ENCODE data around the gene KCNIP4.

KCNIP4 gene

DNA sequence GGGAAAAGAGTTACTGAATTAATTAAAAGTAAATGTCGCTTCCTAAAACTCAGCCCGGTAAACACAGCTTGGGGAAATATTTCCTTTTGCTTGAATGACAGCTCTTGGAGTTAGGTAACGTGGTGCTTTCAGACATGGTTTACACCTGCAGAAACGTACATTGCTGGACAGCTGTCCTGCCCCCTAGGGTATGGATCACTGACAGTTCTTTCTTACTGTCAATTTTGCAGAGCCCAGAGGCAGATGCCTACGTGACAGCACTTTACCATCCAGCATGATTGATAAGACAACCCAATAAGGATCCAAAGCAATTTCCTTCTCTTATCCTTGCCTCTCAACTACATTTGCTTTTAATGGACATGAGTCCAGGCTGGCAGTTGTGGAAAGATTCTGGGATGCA lies 913.8 kb downstream of the KCNIP4 start:
- no peaks in the 10 kb centered on the region for H3K79me2 ChIP-seq (ENCODE audit: insufficient read depth, low read depth)
- no peak overlapping the region for H3K9ac ChIP-seq
- H4K20me1 ChIP-seq (ENCODE audit: insufficient read depth) = no peaks in the 10 kb centered on the region
- H3K4me1 ChIP-seq (ENCODE audit: low read depth, poor library complexity, severe bottlenecking) = no peaks in the 10 kb centered on the region
- TF ChIP-seq, protein P1, sequence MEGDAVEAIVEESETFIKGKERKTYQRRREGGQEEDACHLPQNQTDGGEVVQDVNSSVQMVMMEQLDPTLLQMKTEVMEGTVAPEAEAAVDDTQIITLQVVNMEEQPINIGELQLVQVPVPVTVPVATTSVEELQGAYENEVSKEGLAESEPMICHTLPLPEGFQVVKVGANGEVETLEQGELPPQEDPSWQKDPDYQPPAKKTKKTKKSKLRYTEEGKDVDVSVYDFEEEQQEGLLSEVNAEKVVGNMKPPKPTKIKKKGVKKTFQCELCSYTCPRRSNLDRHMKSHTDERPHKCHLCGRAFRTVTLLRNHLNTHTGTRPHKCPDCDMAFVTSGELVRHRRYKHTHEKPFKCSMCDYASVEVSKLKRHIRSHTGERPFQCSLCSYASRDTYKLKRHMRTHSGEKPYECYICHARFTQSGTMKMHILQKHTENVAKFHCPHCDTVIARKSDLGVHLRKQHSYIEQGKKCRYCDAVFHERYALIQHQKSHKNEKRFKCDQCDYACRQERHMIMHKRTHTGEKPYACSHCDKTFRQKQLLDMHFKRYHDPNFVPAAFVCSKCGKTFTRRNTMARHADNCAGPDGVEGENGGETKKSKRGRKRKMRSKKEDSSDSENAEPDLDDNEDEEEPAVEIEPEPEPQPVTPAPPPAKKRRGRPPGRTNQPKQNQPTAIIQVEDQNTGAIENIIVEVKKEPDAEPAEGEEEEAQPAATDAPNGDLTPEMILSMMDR (conservative IDR thresholded peaks at IDR 0.05; ENCODE audit: low read depth, low read length) = no peak
- no peaks in the 10 kb centered on the region for H3K27me3 ChIP-seq (ENCODE audit: insufficient read depth, low read depth)
- no peak overlapping the region for H3K4me3 ChIP-seq (IDR thresholded peaks at IDR 0.05; ENCODE audit: insufficient read depth, low read depth, low read length)
- no peaks in the 10 kb centered on the region for H3K36me3 ChIP-seq (ENCODE audit: insufficient read depth)
- no peak overlapping the region for H3K27ac ChIP-seq
- no peak overlapping the region for H3K4me2 ChIP-seq
- H2AFZ ChIP-seq (ENCODE audit: low read depth) = no peak overlapping the region

DNA sequence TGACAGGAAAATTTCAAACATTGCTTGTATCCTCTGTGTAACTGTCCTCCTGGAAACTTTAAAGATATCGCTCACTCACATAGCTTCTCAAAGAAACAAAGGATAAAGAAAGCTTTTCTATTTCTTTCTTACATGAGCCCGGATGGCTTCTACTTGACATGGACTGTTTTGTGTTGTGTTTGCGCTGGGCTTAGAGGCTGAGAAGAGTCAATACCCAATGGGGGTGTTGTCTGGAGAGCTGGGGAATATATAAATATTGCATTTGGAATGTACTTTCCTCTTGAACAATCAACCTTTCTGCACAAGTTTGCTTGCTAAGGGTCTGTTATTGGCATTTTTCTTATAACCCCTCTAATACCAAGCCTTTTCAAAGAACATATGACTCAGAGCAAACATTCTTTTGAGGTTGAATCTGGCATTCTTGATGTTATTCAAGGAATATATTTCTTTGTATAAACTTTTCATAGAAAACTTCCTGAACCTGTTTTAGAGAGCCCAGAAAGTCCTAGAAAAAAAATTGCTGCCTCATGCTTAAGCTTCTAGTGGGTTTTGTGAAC lies 916.4 kb downstream of the KCNIP4 start:
- TF ChIP-seq, protein P1 (conservative IDR thresholded peaks at IDR 0.05; ENCODE audit: low read depth, low read length) = no peak
- Histone ChIP-seq H3K4me1 (ENCODE audit: low read depth, poor library complexity, severe bottlenecking) (no peaks in the 10 kb centered on the region), H3K4me3 (IDR thresholded peaks at IDR 0.05; ENCODE audit: insufficient read depth, low read depth, low read length) (no peak overlapping the region), H3K27ac (no peak overlapping the region), H3K9ac (no peak overlapping the region), H4K20me1 (ENCODE audit: insufficient read depth) (no peaks in the 10 kb centered on the region), H3K27me3 (ENCODE audit: insufficient read depth, low read depth) (no peaks in the 10 kb centered on the region), H3K4me2 (no peak overlapping the region), H2AFZ (ENCODE audit: low read depth) (no peak overlapping the region), H3K79me2 (ENCODE audit: insufficient read depth, low read depth) (no peaks in the 10 kb centered on the region), H3K36me3 (ENCODE audit: insufficient read depth) (no peaks in the 10 kb centered on the region)

DNA sequence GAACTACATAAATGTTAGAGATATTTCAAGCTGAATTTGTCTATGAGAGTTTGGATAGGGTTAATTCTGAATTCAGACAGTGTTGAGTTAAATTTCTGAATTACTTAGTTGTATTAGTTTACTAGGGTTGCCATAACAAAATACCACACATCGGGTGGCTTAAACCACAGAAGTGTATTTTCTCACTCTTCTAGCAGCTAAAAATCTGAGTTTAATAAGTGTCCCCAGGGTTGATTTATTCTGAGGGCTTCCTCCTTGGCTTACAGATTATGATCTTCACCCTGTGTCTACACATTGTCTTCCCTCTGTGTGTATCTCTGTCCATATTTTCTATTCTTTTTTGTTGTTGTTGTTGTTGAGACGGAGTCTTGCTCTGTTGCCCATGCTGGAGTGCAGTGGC lies 929.8 kb downstream of the KCNIP4 start:
- H3K4me3 ChIP-seq (IDR thresholded peaks at IDR 0.05; ENCODE audit: insufficient read depth, low read depth, low read length) = no peak overlapping the region
- no peaks in the 10 kb centered on the region for H3K36me3 ChIP-seq (ENCODE audit: insufficient read depth)
- H4K20me1 ChIP-seq (ENCODE audit: insufficient read depth) = no peaks in the 10 kb centered on the region
- no peaks in the 10 kb centered on the region for H3K4me1 ChIP-seq (ENCODE audit: low read depth, poor library complexity, severe bottlenecking)
- H3K4me2 ChIP-seq = no peak overlapping the region
- no peak overlapping the region for H3K27ac ChIP-seq
- H3K79me2 ChIP-seq (ENCODE audit: insufficient read depth, low read depth) = no peaks in the 10 kb centered on the region
- no peak overlapping the region for H3K9ac ChIP-seq
- H3K27me3 ChIP-seq (ENCODE audit: insufficient read depth, low read depth) = no peaks in the 10 kb centered on the region
- H2AFZ ChIP-seq (ENCODE audit: low read depth) = no peak overlapping the region
- TF ChIP-seq, protein P1 (conservative IDR thresholded peaks at IDR 0.05; ENCODE audit: low read depth, low read length) = no peak

DNA sequence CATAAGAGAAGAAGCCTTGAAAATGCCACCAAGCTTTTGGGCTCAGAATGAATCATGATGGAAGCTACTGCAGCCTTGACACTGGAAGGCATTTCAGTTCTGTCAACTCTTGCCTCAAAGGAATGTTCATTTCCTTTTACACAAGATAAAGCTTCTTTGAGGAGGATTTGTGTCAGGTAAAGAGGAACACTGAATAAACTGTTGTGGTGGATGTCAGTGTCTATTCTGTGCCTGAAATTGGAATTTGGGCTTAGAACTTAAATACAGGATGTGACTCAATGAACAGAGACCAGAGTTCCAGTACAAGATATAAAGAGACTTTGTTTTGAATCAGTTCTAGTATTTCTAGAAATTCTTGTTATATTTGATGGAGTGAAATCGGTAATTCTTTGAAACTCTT lies 935.1 kb downstream of the KCNIP4 start:
- Histone ChIP-seq H3K36me3 (ENCODE audit: insufficient read depth) (no peaks in the 10 kb centered on the region), H3K4me2 (no peak overlapping the region), H3K27ac (no peak overlapping the region), H3K27me3 (ENCODE audit: insufficient read depth, low read depth) (no peaks in the 10 kb centered on the region), H3K79me2 (ENCODE audit: insufficient read depth, low read depth) (no peaks in the 10 kb centered on the region), H3K9ac (no peak overlapping the region), H3K4me1 (ENCODE audit: low read depth, poor library complexity, severe bottlenecking) (no peaks in the 10 kb centered on the region), H4K20me1 (ENCODE audit: insufficient read depth) (no peaks in the 10 kb centered on the region), H2AFZ (ENCODE audit: low read depth) (no peak overlapping the region), H3K4me3 (IDR thresholded peaks at IDR 0.05; ENCODE audit: insufficient read depth, low read depth, low read length) (no peak overlapping the region)
- TF ChIP-seq, protein P1 (conservative IDR thresholded peaks at IDR 0.05; ENCODE audit: low read depth, low read length) = no peak

Data from KMS-11 (cell line).